Body of pancreas (tissue), 4 donors: ENCODE results near the gene ADRB1. TPM values are rescaled to one million over a fixed set of nuclear protein-coding genes. Genes with fewer than 3 reads are reported as not detected.

Experiments used
- ATAC-seq: fragments of 150-250 bp; one replicate; pipeline ENCODE4 v1.9.1; 2016
- DNase-seq, 4 donors: peaks; one replicate each; pipeline ENCODE4 v3.0.0-alpha.2; 2019
- H3K27ac ChIP-seq, 4 donors: fragments of 200-600 bp; sonication (generic); 1 replicate in 3 of 4; 2 replicates in 1 of 4; pipeline versions ENCODE4 v1.5.1 to v1.6.1; 2016 to 2019; ENCODE audit warnings: mild to moderate bottlenecking in 1 of 4, mixed read lengths in 1 of 4, moderate library complexity in 1 of 4
- H3K27me3 ChIP-seq, 2 donors: fragments of 200-600 bp; sonication (generic); one replicate each; pipeline ENCODE4 v1.6.0; 2016; ENCODE audit warnings: mild to moderate bottlenecking in 1 of 2
- H3K36me3 ChIP-seq, 2 donors: fragments of 200-600 bp; sonication (generic); replicated peaks in 1 of 2; 2 replicates each; pipeline ENCODE4 v1.5.1; 2016; ENCODE audit warnings: low read depth in 2 of 2; ENCODE audit not compliant: insufficient read depth in 1 of 2
- H3K4me1 ChIP-seq: fragments of 200-600 bp; sonication (generic); one replicate; pipeline ENCODE4 v1.6.0; 2016
- H3K4me3 ChIP-seq, 2 donors: fragments of 200-600 bp; sonication (generic); 1 replicate in 1 of 2; 2 replicates in 1 of 2; pipeline ENCODE4 v1.5.1; 2016 to 2019
- H3K9me3 ChIP-seq, 3 donors: fragments of 200-600 bp; sonication (generic); 1 replicate in 2 of 3; 2 replicates in 1 of 3; pipeline ENCODE4 v1.5.1; 2016
- POLR2A ChIP-seq, 3 donors: fragments of 450-650 bp; IDR thresholded peaks; one replicate each; pipeline ENCODE4 v1.6.1; 2016; ENCODE audit warnings: antibody characterized with exemption in 3 of 3, mild to moderate bottlenecking in 2 of 3
- WGBS, 2 donors: methylation state at CpG; one replicate each; pipeline ENCODE4 v1.1.5; 2017; 5-methylcytosine and 5-hydroxymethylcytosine counted together
- intact Hi-C: fragments of 100-400 bp; cut with DNase I; formaldehyde crosslinking; loops from one replicate; pipeline ENCODE4 v1.15.1; 2023
- total RNA-seq, 2 donors: library from RNA; depleted of rRNA; stranded (reverse); fragments of >200 nt; gene quantifications; one replicate each; pipeline ENCODE4 v1.1.0, GENCODE V29; 2016
- TF ChIP-seq, protein P1 (sequence below), 7 experiments: fragments of 450-650 bp in 4 of 7; fragments of 200-600 bp in 3 of 7; sonication (generic) in 3 of 7; IDR thresholded peaks; one replicate each; pipeline ENCODE4 v1.5.1; 2016 to 2019; ENCODE audit warnings: antibody characterized with exemption in 7 of 7

Gene ADRB1
- total RNA-seq, 2 donors from 2014 or later = 1.0 to 8.6 TPM

DNA sequence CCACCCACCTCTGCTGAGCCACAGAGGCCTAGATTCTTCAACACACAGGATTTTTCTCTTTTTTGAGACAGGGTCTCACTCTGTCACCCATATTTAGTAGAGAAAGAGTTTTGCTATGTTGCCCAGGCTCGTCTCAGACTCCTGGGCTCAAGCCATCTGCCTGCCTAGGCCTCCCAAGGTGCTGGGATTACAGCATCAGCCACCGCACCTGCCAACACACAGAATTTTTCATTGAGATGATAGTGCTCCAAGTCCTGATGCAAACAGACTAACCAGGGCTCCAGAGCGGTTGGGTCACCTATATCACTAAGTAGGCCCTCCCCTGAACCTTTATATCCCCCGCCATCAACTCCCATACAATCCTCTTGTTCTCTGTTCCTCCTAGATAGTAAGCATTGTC lies 24.4 kb upstream of the ADRB1 start:
- ATAC-seq (no peak), DNase-seq (no peak)
- Histone ChIP-seq H3K27ac (no peak overlapping the region), H3K9me3 (peaks cover 0 to 5% (median 0%) of the 10 kb centered on the region in 3 donors), H3K4me3 (no peak overlapping the region), H3K36me3 (no peaks in the 10 kb centered on the region), H3K4me1 (no peaks in the 10 kb centered on the region), H3K27me3 (no peaks in the 10 kb centered on the region)
- 85 to 97% methylated on average over 4 of the region's 4 CpGs for WGBS, 2 donors
- intact Hi-C loops = no loop called here
- TF ChIP-seq, protein P1, sequence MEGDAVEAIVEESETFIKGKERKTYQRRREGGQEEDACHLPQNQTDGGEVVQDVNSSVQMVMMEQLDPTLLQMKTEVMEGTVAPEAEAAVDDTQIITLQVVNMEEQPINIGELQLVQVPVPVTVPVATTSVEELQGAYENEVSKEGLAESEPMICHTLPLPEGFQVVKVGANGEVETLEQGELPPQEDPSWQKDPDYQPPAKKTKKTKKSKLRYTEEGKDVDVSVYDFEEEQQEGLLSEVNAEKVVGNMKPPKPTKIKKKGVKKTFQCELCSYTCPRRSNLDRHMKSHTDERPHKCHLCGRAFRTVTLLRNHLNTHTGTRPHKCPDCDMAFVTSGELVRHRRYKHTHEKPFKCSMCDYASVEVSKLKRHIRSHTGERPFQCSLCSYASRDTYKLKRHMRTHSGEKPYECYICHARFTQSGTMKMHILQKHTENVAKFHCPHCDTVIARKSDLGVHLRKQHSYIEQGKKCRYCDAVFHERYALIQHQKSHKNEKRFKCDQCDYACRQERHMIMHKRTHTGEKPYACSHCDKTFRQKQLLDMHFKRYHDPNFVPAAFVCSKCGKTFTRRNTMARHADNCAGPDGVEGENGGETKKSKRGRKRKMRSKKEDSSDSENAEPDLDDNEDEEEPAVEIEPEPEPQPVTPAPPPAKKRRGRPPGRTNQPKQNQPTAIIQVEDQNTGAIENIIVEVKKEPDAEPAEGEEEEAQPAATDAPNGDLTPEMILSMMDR (IDR thresholded peaks at IDR 0.05) = no peak
- TF ChIP-seq POLR2A (IDR thresholded peaks at IDR 0.05) = no peak

DNA sequence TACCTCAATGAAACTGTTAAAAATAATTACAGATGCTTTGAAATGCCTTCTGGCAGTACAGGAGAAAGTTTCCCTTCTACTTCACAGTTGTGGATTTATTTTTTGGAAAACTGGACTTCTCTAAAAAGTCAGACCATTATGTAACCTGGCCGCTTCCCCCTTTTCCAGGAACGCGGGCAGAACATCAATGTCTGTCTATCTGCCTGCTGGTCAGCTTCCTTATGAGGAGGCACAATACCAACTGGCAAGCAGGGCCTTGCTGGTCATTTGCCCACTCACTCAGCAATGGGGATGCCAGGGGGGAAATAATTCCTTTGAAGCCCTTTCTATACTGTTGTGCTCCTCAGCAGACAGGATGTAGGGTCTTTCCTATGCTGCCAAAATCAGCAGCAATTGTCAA lies 22.5 kb upstream of the ADRB1 start:
- intact Hi-C loops = no loop called here
- peak overlapping the region in 1 of 4 donors; percentile 6 for H3K27ac ChIP-seq
- ATAC-seq = no peak

DNA sequence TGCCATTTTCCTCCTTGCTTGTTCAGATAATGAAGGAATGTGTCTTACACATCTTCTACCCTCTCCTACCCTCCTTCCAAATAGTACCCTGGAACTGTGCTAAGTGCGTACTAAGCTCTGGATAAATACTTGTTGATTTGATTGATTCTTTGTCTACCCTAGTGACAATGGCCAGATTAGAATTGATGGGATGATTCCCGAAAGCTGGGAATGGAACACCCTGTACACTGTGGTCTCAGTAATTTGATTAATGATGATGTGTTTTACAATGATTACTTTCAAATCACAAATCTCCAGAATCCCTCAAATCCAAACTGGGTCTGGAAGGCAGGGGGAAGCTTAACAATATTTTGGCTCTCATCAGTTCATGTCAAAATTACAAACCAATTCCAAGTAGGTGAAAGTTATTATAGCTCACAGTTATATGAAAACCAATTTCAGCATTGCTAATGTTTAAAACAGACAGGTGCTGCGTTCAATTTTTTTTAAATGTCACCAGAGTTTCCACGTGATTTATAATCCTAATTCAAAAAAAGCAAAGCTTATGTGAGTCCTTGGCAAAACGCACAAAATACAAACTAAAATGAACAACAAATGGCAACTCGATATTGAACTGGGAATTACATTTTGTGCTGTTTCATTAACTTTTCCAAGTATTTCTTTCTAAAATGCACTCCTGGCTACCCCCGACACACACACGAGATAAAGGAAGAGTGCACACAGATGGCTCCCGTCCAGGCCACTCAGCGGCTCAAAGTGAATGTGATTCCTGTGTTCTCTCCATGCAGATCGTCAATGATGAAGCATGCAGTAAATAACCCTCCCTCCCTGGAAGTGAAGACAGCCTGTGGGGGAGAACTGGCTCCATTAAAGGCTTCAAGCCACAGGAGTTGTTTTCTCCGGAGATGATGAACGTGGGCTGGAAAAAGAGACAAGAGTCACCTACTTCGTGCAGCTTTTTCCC lies 21.7 kb upstream of the ADRB1 start:
- no peak for ATAC-seq
- Histone ChIP-seq H3K36me3 (no peaks in the 10 kb centered on the region), H3K4me3 (no peak overlapping the region), H3K27ac (peak overlapping the region in 1 of 4 donors; percentile 6), H3K4me1 (no peaks in the 10 kb centered on the region), H3K27me3 (no peaks in the 10 kb centered on the region), H3K9me3 (no peaks in the 10 kb centered on the region)
- TF ChIP-seq, protein P1 (IDR thresholded peaks at IDR 0.05) = no peak
- TF ChIP-seq POLR2A (IDR thresholded peaks at IDR 0.05) = no peak
- 64 to 67% methylated on average over 14 of the region's 14 CpGs for WGBS, 2 donors
- DNase-seq = no peak
- intact Hi-C loops = no loop called here

More for the DNA sequence above, 22.5 kb upstream of the ADRB1 start:
- Histone ChIP-seq H3K36me3 (no peaks in the 10 kb centered on the region), H3K4me1 (no peaks in the 10 kb centered on the region), H3K4me3 (no peak overlapping the region), H3K27me3 (no peaks in the 10 kb centered on the region), H3K9me3 (no peaks in the 10 kb centered on the region)
- TF ChIP-seq, protein P1 (IDR thresholded peaks at IDR 0.05) = no peak
- TF ChIP-seq POLR2A (IDR thresholded peaks at IDR 0.05) = no peak
- 53 to 65% methylated on average over 3 of the region's 3 CpGs for WGBS, 2 donors
- DNase-seq = peak in 1 of 4 donors; percentile 14

DNA sequence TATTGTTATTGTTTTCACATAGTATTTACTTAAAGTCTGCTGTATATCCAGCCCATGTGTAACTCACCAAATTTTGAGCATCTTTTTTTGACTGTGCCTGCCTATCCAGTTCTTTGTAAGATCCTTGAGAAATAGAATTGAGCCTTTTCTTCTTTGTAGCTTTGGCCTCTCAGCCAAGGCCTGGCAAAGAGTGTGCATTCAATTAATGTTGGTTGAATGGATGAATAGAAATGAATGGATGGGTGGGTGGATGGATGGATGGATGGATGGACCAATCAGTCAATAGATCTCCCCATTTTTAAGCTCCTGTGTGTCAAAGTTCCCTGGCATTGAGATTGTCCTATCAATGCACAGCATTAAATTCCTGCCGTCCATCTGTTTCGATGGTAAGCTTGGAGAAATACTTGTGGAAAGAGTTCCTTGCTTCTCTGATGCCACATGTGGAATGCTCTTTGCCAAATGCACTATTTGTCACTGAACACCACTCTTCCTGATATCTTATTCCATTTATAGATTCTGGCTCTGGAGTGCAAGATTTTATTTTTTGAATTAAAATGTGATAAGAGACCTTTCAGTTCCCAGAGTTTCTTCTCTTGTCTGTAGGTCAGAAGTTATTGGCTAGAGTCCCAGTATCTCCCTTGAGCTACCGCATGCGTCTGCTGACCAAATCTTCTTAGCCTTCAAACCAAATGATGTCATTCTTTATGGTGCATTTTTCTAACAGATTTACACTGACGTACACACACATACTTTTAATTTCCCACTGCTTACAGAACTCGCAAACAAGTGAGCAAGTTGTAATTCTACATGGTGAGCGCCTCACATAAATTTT lies 20.7 kb upstream of the ADRB1 start:
- no peak overlapping the region for H3K27ac ChIP-seq
- no peaks in the 10 kb centered on the region for H3K36me3 ChIP-seq
- TF ChIP-seq POLR2A (IDR thresholded peaks at IDR 0.05) = no peak
- TF ChIP-seq, protein P1 (IDR thresholded peaks at IDR 0.05) = no peak
- ATAC-seq (no peak), DNase-seq (no peak)
- H3K27me3 ChIP-seq = no peaks in the 10 kb centered on the region
- intact Hi-C loops = no loop called here
- 73% methylated on average over 7 of the region's 7 CpGs for WGBS, 2 donors
- no peaks in the 10 kb centered on the region for H3K9me3 ChIP-seq
- H3K4me3 ChIP-seq = no peak overlapping the region
- no peaks in the 10 kb centered on the region for H3K4me1 ChIP-seq
